Mucosa of descending colon (tissue), 3 donors: ENCODE measurements around the gene NPTX1. TPM values are rescaled to one million over a fixed set of nuclear protein-coding genes. Genes with fewer than 3 reads are reported as not detected.

ENCODE experiments used
- ATAC-seq: fragments of 200-7000 bp; cut with Tn5 transposase; one replicate; pipeline ENCODE4 v1.9.1; 2020; ENCODE audit warnings: mild to moderate bottlenecking, moderate library complexity
- DNase-seq, 3 donors: peaks; one replicate each; pipeline ENCODE4 v3.0.0-alpha.2; 2020
- H3K36me3 ChIP-seq: fragments of 200-600 bp; one replicate; pipeline ENCODE4 v1.8.0; 2021; ENCODE audit warnings: low read depth, mild to moderate bottlenecking
- H3K4me1 ChIP-seq: fragments of 200-600 bp; one replicate; pipeline ENCODE4 v1.8.0; 2021; ENCODE audit warnings: low read depth, mild to moderate bottlenecking
- H3K4me3 ChIP-seq: fragments of 200-600 bp; one replicate; pipeline ENCODE4 v1.8.0; 2021; ENCODE audit warnings: mild to moderate bottlenecking
- H3K9me3 ChIP-seq: fragments of 200-600 bp; one replicate; pipeline ENCODE4 v1.8.0; 2021; ENCODE audit warnings: mild to moderate bottlenecking
- intact Hi-C, 2 donors: fragments of 100-400 bp; cut with DNase I in 1 of 2; cut with micrococcal nuclease in 1 of 2; formaldehyde crosslinking; loops; one replicate each; pipeline versions ENCODE4 v1.11.0 to v1.11.1; 2022; cut with DNase I, micrococcal nuclease
- long read RNA-seq, 2 donors: library from polyadenylated mRNA; unstranded; transcript quantifications; one replicate each; pipeline ENCODE4 v2.0.0, GENCODE V29; 2019 to 2021
- total RNA-seq, 3 donors: library from RNA; stranded (reverse); fragmentation: NEBNext Ultra II Directional in 2 of 3; extraction: Animal tissue kit (Norgen Biotek cat#: 25700) in 2 of 3; gene quantifications; one replicate each; pipeline versions ENCODE4 v1.2.1 to v1.2.4, GENCODE V29; 2021 to 2023
- TF ChIP-seq, protein P1 (sequence below): fragments of 200-600 bp; IDR thresholded peaks from one replicate; pipeline ENCODE4 v1.8.0; 2022; ENCODE audit warnings: antibody characterized with exemption, mild to moderate bottlenecking
- donor health status: DM: no; HTN: no; CAD: no; lungs with moderate emphysema.
- donor health status: DM: no; HTN: no; CAD: no.
- donor health status: DM: no; HTN: yes; CAD: no.

NPTX1 gene, protein sequence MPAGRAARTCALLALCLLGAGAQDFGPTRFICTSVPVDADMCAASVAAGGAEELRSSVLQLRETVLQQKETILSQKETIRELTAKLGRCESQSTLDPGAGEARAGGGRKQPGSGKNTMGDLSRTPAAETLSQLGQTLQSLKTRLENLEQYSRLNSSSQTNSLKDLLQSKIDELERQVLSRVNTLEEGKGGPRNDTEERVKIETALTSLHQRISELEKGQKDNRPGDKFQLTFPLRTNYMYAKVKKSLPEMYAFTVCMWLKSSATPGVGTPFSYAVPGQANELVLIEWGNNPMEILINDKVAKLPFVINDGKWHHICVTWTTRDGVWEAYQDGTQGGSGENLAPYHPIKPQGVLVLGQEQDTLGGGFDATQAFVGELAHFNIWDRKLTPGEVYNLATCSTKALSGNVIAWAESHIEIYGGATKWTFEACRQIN
- total RNA-seq: 10 to 100 TPM in 1 of 3 donors, 1 to 10 TPM in 1, under 1 TPM in 1; 0.51 to 95.0 (median 2.0) TPM
- long read RNA-seq, donor 1, full-length matches to known transcripts: 40 of 144 reads
- long read RNA-seq, donor 1, partial matches to known transcripts: 4 of 144 reads
- long read RNA-seq, donor 1, other reads (novel, unspliced or antisense): 100 of 144 reads
- long read RNA-seq, donor 2: 0 reads

DNA sequence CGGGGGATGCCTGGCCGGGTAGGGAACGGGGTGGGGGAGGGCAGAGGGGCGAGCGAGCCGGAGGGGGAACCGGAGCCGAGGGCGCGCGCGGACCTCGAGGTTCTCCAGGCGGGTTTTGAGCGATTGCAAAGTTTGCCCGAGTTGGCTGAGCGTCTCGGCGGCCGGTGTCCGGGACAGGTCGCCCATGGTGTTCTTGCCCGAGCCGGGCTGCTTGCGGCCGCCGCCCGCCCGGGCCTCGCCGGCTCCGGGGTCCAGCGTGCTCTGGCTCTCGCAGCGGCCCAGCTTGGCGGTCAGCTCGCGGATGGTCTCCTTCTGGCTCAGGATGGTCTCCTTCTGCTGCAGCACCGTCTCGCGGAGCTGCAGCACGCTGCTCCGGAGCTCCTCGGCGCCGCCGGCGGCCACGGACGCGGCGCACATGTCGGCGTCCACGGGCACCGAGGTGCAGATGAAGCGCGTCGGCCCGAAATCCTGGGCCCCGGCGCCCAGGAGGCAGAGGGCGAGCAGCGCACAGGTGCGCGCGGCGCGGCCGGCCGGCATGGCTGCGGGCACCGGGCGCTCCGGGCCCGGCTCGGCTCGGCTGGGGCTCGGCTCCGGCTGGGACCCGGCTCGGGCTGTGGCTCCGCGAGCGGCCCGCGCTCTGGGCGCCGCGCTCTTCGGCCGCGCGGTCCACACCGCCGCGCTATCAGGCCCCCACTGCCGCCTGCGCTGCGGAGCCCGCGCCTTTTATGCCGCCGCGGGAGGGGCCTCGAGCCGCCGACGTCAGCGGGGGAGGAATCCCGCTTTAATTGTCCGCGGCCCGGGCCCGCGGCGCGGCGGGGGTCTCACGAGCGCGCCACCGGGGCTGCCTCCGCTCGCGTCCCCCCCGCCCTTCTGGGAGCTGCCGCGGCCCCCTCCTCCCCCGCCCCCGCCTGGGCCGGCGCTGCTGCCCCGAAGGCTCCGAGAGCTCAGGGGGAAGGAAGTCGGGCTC is at the start of gene NPTX1:
Gene NPTX1, minus strand, starts transcription at position 698 of the 967 bp plus-strand sequence. Its CDS starts 161 bp downstream, at position 537.
- TF ChIP-seq, protein P1, sequence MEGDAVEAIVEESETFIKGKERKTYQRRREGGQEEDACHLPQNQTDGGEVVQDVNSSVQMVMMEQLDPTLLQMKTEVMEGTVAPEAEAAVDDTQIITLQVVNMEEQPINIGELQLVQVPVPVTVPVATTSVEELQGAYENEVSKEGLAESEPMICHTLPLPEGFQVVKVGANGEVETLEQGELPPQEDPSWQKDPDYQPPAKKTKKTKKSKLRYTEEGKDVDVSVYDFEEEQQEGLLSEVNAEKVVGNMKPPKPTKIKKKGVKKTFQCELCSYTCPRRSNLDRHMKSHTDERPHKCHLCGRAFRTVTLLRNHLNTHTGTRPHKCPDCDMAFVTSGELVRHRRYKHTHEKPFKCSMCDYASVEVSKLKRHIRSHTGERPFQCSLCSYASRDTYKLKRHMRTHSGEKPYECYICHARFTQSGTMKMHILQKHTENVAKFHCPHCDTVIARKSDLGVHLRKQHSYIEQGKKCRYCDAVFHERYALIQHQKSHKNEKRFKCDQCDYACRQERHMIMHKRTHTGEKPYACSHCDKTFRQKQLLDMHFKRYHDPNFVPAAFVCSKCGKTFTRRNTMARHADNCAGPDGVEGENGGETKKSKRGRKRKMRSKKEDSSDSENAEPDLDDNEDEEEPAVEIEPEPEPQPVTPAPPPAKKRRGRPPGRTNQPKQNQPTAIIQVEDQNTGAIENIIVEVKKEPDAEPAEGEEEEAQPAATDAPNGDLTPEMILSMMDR: no peak
- no peak within 1 kb of the TSS for H3K4me3 ChIP-seq
- intact Hi-C loops: no loop called here
- ATAC-seq (peak; percentile 44), DNase-seq (no peak)
- no peaks in the 10 kb centered on the region for H3K9me3 ChIP-seq
- no peaks in the 10 kb centered on the region for H3K36me3 ChIP-seq
- peaks cover 34% of the 10 kb centered on the region for H3K4me1 ChIP-seq

DNA sequence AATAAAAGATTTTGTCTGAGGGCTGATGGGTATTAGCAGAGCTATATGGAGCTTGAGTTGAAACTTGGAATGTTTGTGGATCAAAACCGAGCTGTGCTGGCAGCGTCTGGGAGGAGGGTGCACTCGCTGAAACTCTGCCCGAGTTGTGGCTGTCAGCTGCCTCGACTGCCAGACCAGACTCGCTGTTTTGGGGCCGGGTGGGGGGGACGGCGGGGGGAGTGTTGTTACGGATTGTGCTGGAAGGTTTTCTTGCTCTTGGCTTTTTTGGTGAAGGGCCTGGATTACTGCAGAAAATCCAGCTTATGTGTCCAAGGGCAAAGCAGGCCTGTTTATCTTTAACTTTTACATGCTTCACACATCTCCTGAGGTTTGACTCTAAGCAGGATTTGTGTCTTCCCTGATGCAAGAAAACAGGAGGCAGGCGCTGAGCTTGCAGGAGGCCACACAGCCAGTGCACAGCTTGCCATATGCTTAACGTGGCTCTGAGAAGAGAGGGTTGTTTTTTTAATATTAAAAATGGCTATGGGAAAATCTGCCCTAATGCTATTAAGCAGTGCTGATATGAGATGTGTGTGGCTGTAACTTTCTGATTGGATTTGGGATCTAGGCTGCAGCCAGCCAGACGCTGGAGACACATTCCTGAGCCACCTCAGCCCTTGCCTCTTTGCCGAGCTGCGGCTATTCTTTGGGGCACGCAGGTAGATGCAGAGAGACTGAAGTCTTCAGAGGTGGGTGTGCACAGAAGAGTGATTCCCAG is 47.7 kb upstream of the NPTX1 start:
- Histone ChIP-seq H3K9me3 (no peaks in the 10 kb centered on the region), H3K4me1 (no peaks in the 10 kb centered on the region), H3K36me3 (no peaks in the 10 kb centered on the region), H3K4me3 (no peak overlapping the region)
- intact Hi-C loops: no loop called here
- no peak for DNase-seq
- no peak for ATAC-seq
- TF ChIP-seq, protein P1: no peak

- TF ChIP-seq, protein P1: no peak
- Histone ChIP-seq H3K4me3 (no peak overlapping the region), H3K9me3 (no peaks in the 10 kb centered on the region), H3K36me3 (no peaks in the 10 kb centered on the region), H3K4me1 (no peaks in the 10 kb centered on the region)
- no peak for ATAC-seq
- intact Hi-C loops: no loop called here
- DNase-seq: no peak
Observed at GRCh38 chr17:80523054-80523744, 46.8 kb upstream of the NPTX1 start.

DNA sequence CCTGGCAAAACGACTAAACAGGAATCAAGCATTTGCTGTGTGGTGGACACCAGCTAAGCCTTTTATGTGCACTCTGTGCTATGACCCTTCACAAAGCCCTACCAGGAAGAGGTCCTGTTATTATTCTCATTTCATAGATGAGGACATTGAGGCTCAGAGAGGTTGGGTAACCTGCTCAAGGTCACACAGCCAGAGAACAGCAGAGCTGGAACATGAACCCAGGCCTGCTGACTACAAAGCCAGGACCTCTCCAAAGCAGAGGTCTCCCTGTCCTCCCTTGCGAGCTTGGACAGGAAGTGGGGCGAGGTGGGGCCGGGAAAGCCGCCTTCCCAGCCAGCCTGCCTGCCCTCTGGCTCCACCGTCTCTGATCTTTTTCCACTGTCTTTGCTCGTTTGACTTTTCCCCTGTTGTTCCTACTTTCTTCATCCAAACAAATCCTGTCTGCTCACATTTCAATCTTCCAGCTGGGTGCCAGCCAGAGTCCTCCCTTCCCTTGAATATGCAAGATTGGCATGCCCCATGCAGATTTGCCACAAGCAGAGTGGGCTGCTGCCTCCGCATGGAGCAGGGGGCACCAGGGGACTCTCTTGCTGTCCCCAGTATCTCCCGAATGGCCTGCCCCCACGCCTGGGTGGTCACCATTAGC is 44.5 kb upstream of the NPTX1 start:
- Histone ChIP-seq H3K4me3 (no peak overlapping the region), H3K4me1 (no peaks in the 10 kb centered on the region), H3K36me3 (no peaks in the 10 kb centered on the region), H3K9me3 (no peaks in the 10 kb centered on the region)
- TF ChIP-seq, protein P1: no peak
- intact Hi-C loops: no loop called here
- no peak for DNase-seq
- ATAC-seq: no peak
